ENCODE data around the gene PIGBOS1. TPM values are rescaled to one million over a fixed set of nuclear protein-coding genes. Genes with fewer than 3 reads are reported as not detected.

The PIGBOS1 gene
- total RNA-seq, 1 experiment from 2014 or later = 13.0 TPM

GRCh38 chr15:55349282-55349681, 30.4 kb upstream of the PIGBOS1 start:
- CTCF ChIA-PET = interaction anchor here (1.4 kb wide), 1 partner anchor 86 kb away, joined by 3 read pairs; no protein-coding TSS in a partner anchor
- peaks cover 39% of the 10 kb centered on the region for H3K4me1 Mint-ChIP-seq
- TF ChIP-seq ZNF396 (CRISPR knock-in tag; IDR thresholded peaks at IDR 0.05; ENCODE audit: borderline replicate concordance) (no peak), ZNF232 (CRISPR knock-in tag; IDR thresholded peaks at IDR 0.05) (no peak), E2F5 (CRISPR knock-in tag; IDR thresholded peaks at IDR 0.05) (no peak), ZNF416 (CRISPR knock-in tag; IDR thresholded peaks at IDR 0.05) (no peak), ZNF512 (CRISPR knock-in tag; IDR thresholded peaks at IDR 0.05; ENCODE audit: borderline replicate concordance) (no peak)
- POLR2A ChIA-PET = no interaction called here
- H3K9me3 Mint-ChIP-seq = no peaks in the 10 kb centered on the region
- no peak for DNase-seq (ENCODE audit: low spot score)
- no peak overlapping the region for H3K27ac Mint-ChIP-seq
- H3K27me3 Mint-ChIP-seq (ENCODE audit: low read depth) = no peaks in the 10 kb centered on the region
- no peak overlapping the region for H3K4me3 Mint-ChIP-seq
- H3K36me3 Mint-ChIP-seq = no peaks in the 10 kb centered on the region
- ATAC-seq = no peak

- Mint-ChIP-seq H3K4me1 (peaks cover 39% of the 10 kb centered on the region), H3K9me3 (no peaks in the 10 kb centered on the region), H3K36me3 (no peaks in the 10 kb centered on the region), H3K4me3 (no peak overlapping the region), H3K27me3 (ENCODE audit: low read depth) (no peaks in the 10 kb centered on the region), H3K27ac (peak overlapping the region; percentile 43)
- ATAC-seq (peak; percentile 78), DNase-seq (ENCODE audit: low spot score) (peak; percentile 41)
- ChIA-PET CTCF (interaction anchor here (1.4 kb wide), 1 partner anchor 87 kb away, joined by 3 read pairs; no protein-coding TSS in a partner anchor), POLR2A (no interaction called here)
- TF ChIP-seq JUN (CRISPR knock-in tag; IDR thresholded peaks at IDR 0.05) (no peak), MAX (CRISPR knock-in tag; IDR thresholded peaks at IDR 0.05) (no peak), ZSCAN18 (CRISPR knock-in tag; IDR thresholded peaks at IDR 0.05) (no peak), USF1 (CRISPR knock-in tag; IDR thresholded peaks at IDR 0.05) (no peak), ZNF423 (CRISPR knock-in tag; IDR thresholded peaks at IDR 0.05) (no peak), ZNF121 (CRISPR knock-in tag; IDR thresholded peaks at IDR 0.05) (no peak), FOXJ3 (CRISPR knock-in tag; IDR thresholded peaks at IDR 0.05; ENCODE audit: borderline replicate concordance) (no peak), ATF6 (CRISPR knock-in tag; IDR thresholded peaks at IDR 0.05) (no peak), IRF2 (CRISPR knock-in tag; IDR thresholded peaks at IDR 0.05; ENCODE audit: borderline replicate concordance, low read depth) (no peak), NR1H2 (CRISPR knock-in tag; IDR thresholded peaks at IDR 0.05) (no peak)
Measured at GRCh38 chr15:55348281-55348778, 29.4 kb upstream of the PIGBOS1 start.

- ATAC-seq (peak; percentile 91), DNase-seq (ENCODE audit: low spot score) (peak; percentile 33)
- Mint-ChIP-seq H3K27me3 (ENCODE audit: low read depth) (no peaks in the 10 kb centered on the region), H3K4me1 (peaks cover 32% of the 10 kb centered on the region), H3K27ac (peak overlapping the region; percentile 44), H3K36me3 (no peaks in the 10 kb centered on the region), H3K9me3 (no peaks in the 10 kb centered on the region), H3K4me3 (no peak overlapping the region)
- ChIA-PET POLR2A (interaction anchor here (0.6 to 0.9 kb wide), 2 partner anchors 25 to 51 kb away, joined by 3 read pairs; partner anchors contain the start of genes PIGB and PIGBOS1), CTCF (interaction anchor here (0.7 to 1.3 kb wide), 2 partner anchors 64 to 96 kb away, joined by 3 read pairs; partner anchors contain the start of genes CCPG1 and PIERCE2)
- TF ChIP-seq TCF7 (CRISPR knock-in tag; IDR thresholded peaks at IDR 0.05; ENCODE audit: low read depth) (no peak), CTCF (IDR thresholded peaks at IDR 0.05) (no peak), ZNF121 (CRISPR knock-in tag; IDR thresholded peaks at IDR 0.05) (no peak), ZNF219 (CRISPR knock-in tag; IDR thresholded peaks at IDR 0.05; ENCODE audit: borderline replicate concordance) (no peak), NR1H2 (CRISPR knock-in tag; IDR thresholded peaks at IDR 0.05) (no peak), CBFB (CRISPR knock-in tag; IDR thresholded peaks at IDR 0.05; ENCODE audit: low read depth) (no peak), HMGXB4 (CRISPR knock-in tag; IDR thresholded peaks at IDR 0.05) (no peak), TEAD1 (CRISPR knock-in tag; IDR thresholded peaks at IDR 0.05) (no peak)
Measured at GRCh38 chr15:55344206-55344605, 25.3 kb upstream of the PIGBOS1 start.
